ENCODE data around the gene LHPP.

Gene LHPP

DNA sequence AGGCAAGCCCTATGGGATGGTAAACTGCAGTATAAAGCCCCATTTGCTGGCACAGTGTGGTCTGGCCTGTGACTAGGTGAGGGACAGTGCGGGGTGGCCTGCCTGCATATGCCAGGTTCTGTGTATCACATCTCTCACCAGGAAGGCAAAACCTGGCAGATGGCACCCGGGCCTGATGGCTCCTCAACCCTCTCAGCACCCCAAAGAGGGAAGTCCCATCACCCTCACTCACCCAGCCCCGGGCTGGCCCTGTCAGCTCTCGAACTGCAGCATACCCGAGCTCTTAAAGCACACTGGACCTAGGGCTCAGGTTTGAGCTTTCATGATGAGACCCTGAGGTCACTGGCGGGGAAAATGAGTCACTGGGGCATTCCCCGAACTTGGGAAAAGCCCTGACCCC is 130.5 kb downstream of the LHPP start:
- no peak for DNase-seq

DNA sequence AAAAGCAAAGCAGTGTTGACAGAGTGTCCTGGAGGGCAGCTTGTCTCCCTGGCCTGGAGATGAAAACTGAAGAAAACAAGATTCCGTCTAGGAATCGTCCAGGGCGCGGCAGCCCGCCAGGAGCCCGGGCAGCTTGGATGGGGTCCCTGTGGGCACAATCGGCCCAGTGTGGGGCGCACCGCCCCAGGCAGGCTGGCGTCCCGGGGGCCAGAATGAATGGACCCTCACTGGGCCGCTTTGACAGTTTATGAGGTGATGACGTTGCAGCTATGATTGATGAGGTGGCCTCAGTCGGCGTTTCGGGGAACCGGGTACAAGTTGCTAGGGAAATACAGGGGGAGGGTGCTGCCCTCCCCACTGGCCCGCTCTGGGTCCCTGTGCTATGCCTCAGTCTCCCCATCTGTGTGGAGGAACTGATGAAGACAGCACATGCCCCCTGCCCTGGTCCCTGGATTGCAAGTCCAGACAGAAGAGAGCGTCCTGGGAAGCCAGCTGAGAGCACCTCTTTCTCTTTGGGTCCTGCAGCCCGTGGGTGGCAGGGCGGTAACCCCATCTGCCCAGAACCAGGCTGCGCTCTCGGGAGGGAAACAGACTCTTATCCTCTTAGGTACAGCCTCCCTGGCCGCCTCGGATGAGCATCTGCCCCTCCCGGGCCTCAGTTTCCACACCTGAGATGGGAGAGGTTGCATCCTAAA is 131.3 kb downstream of the LHPP start:
- DNase-seq: peak in 8 of 51 donors; percentile 9 to 48 (median 26)

DNA sequence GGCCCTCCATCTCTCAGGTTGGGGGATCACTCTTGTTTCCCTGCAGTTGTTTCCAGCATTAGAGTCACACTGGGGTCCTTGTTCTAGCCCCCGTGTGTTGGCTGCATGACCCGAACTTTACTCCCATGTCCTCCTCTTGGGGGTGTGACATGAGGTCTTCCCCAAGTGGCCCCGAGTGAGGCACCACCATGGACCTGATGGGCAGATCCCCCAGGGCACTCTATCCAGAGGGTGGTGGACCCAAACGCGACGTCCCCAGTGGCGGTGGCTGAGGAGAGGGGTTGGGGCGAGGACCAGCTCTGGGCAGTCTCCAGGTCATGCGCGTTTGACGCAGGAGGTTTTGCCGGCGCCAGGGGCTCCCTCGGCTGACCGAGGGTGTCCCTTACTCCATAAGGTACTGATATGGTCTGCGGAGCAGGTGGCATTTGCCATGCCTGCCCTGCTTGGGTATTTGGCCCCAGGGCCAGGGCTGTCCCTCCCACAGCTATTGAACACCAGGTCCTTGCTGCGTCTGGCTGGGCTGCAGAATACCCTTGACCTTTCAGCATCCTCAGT is 131.9 kb downstream of the LHPP start:
- DNase-seq: no peak

DNA sequence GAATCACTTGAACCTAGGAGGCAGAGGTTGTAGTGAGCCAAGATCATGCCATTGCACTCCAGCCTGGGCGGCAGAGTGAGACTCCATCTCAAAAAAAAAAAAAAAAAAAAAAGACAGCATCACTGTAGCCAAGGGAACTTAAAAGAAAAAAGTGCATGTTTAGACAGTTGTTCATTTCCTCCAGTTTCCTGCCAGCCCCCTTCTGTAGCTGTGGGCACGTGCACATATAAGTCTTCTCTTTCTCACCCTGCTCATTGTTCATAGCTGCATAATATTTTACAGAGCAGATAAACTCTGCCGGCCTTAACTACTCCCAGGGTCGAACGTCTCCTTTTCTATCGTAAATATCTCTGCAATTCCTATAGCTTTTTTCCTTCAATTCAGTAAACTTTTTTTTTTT is 132.6 kb downstream of the LHPP start:
- no peak for DNase-seq

DNA sequence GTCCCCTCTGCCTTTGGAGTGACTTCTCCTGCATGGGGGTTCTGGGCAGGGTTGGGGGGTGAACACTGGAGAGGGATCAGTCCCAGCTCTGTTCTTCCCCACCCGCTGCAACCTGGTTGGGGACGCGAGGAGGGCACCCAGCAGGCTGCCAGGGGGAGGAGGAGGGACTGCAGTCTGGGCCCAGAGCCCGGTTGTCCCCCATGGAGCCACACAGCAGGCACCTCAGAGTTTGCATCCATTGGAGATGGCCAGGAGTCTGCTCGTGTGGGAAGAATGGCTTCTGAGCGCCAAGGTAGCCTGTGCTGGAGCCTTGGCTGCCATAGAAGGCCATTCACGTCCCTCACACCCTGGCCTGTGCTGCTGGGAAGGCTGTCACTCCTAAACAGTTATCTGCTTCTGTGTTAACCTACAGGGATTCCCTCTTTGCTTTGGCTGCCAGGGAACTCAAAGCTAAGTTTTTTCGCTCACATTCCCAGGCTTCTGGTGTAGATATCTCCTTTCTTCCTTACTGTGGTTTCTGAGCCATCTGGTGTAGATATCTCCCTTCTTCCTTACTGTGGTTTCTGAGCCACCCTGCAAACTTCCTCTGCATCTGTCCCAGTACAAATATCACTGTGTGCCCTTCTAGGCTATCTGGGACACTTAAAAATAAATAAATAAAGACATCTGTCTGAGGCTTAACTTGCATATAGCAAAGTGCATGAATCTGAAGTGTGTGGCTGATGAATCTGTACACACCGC is 133.7 kb downstream of the LHPP start:
- no peak for DNase-seq

DNA sequence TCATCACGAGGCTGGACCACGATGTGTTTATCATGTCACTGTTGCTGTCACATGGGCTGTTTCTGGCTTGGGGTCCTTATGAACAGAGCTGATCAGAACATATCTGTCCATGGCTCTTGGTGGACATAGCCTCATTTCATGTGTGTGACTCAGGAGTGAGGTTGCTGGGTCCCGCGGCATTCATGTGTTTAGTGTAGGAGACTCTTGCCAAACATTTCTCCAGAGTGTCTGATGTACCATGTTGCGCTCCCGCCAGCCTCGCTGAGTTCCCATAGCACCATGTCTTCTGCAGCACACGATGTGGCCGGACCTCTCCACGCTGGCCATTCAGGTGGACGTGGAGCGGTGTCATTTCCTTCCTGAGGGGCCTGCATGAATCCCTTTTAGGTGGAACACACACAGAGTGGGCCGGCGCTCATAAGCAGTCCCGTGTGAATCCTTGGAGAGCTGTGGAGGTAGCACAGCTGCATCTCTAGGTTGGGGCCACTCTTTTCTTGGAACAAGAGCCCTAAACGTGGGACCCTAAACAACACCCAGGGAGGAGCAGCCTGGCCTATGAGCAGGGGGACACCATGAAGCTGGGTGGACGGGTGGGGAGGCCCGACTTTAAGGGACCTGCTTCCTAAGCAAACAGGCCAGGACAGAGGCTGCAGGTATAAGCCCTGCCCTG is 134.6 kb downstream of the LHPP start:
- no peak for DNase-seq

DNA sequence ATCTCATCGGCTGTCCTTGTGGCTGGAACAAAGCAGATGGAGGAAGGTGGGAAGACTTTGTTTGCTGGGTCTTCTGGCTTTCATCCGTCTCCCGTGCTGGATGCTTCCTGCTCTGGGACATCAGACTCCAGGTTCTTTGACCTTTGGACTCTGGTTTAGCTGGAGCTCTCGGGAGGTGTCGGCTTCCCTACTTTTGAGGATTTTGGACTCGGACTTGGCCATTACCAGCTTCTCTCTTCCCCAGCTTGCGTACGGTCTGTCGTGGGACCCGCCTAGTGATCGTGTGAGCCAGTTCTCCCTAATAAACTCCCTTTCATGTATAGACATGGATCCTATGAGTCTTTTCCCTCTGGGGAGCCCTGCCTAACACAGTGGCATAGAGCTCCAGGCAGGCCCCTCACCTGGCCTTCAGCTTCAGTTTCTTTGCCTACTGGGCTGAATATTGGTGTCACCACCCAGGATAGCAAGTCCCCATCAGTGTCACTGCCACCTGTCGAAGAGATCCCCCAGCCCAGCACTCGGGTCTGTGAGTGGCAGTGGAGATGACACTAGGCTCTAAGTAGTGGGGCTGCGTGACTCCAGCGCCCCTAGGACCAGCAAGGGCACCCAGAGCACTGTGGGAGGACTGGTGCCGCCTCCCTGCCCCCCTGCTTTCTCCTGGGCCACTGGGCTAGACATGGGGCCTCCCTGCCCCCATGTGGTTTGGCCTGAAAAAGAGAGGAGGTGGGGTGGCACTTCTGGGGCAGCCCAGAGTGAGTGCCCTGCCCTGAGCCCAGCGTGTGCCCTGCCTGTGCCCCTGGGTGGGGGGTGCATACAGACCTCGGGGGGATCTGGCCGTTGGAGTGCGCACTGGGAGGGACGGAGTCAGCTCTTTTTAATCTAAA is 135.6 kb downstream of the LHPP start:
- DNase-seq: no peak

DNA sequence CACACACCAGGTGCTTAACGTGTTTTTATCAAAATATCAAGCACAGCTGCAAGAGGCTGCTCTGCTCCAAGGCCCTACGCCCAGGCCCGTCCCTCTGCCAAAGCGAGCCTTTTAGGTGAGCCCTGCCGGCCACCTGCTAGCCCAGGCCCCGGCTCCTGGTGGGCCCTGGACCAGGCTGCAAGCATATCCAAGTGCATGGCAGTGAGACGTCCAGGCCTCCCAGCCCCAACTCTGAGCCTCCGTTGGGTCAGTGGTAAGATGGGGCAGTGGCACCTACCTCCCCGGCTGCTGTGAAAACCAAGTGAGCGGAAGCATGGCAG is 136.2 kb downstream of the LHPP start:
- no peak for DNase-seq

DNA sequence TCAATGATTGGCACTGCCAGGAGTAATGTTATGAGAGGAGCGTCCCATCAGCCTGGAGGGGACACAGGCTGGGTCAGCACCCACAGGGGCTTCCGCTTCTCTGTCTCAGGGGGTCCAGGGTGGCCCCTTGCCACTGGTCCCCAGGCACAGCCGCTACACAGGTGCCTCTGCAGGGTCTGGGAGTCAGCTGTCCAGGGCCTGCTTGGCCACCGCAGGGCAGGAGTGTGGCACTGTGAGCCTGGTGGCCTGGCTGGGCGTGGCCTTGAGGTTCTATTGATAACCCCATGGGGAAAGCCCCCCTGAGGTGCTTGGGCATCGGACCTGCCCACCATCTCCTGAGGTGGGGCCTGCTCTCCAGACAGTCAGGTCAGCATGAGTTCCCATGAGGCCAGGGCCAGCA is 136.6 kb downstream of the LHPP start:
- DNase-seq: no peak

DNA sequence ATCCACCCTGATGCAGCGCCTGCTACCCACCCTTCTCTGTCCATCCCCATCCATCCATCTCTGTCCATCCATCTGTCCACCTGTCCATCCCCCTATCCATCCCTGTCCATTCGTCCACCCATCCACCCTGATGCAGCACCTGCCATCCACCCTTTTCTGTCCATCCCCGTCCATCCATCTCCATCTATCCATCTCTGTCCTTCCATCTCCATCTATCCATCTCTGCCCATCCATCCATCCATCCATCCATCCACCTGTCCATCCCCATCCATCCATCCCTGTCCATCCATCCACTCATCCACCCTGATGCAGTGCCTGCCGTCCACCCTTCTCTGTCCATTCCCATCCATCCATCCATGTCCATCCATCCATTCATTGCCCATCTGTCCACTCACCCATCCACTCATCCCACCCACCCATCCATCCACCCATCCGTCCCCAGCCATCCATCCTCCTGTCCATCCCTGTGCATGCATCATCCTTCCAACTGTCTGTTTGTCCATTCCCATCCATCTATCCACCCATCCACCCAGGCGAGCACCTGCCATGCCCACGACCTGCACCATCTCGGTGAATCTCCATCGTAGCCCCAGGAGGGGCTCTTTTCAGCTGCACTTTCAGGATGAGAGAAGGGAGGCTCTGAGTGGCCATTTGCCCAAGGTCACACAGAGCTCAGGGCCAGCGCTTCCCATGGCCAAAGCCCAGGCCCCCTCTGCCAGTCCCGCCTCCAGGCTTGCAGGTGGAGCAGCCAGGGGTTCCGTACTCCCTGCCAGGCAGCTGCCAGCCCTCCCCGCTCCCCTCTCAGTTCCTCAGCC is 137.4 kb downstream of the LHPP start:
- no peak for DNase-seq

DNA sequence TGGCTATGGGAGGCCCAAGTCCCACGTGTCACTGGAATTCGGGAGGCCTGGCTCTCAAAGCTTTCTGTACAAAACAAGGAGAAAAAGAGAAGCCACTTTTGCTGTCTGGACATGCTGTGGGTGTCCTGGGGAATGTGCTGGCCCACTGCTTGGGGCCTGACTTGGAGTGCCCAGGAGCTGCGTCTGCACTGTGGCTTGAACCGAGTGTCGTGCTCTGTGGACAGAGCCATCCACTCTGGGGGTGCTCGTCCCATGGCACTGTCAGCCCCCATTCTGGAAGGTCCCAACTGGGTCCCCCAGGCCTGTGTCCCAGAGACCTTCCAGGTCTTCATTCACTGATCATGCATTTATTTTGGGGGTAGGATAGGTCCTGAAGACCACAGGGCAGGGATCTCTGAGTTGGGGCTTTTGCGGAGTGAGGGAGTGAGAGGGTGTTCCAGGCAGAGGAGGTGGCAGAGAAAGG is 138.0 kb downstream of the LHPP start:
- DNase-seq: no peak

DNA sequence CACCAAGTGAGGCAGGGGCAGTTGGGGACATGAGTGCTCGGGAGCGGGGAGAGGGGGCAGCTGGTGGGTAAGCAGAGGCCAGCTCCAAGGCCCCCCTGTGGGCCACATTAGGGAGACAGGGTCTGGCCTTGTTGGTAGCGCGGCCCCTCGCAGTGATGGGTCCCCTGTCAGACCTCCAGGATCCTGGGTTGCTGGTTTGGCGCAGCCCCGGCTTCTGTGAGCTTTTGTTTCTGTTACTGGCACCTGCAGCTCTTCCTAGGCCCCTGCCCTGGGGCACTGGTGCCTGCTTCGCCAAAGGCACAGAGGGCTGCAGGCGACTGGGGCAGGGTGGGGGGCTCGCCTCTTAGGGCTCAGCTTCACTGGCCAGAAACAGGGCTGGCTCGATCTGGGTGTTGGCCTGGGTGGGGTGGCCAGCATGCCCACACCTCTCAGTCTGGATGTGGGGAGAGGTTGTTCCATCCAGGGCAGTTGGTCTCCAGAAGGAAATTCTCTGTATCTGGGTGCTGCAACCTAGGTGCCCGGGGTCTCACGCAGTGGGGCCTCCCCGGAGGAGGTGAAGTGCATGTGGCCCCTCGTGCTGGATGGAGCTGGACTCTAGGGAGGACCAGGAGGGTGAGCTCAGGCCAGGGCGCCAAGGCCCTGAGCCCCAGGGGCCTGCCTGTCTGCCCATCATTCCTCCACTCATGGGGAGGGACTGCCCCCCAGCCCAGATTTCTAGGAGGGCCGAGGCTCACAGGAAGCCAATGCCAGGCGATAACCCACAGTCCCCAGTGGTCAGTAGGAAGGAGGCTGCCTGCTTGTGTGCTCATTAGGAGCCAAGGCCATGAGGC is 138.6 kb downstream of the LHPP start:
- DNase-seq: no peak

DNA sequence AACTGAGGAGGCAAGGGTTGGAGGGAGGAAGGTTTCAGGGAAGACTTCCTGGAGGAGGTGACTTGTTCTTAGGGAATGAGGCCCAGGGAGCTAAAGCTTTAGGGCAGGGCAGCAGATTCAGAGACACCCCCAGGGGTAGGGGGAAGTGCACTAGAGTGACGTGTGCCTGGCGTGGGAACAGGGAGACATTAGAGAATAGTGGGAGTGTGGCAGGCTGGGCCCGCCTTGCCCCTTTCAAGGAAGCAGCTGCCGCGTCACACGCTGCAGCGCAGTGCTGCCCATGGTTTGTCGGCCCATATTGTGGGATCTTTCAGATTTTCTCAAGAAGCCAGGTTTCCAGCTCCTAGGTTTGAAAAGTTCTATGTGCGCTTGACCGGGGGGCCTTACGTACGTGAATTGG is 139.4 kb downstream of the LHPP start:
- DNase-seq: no peak

DNA sequence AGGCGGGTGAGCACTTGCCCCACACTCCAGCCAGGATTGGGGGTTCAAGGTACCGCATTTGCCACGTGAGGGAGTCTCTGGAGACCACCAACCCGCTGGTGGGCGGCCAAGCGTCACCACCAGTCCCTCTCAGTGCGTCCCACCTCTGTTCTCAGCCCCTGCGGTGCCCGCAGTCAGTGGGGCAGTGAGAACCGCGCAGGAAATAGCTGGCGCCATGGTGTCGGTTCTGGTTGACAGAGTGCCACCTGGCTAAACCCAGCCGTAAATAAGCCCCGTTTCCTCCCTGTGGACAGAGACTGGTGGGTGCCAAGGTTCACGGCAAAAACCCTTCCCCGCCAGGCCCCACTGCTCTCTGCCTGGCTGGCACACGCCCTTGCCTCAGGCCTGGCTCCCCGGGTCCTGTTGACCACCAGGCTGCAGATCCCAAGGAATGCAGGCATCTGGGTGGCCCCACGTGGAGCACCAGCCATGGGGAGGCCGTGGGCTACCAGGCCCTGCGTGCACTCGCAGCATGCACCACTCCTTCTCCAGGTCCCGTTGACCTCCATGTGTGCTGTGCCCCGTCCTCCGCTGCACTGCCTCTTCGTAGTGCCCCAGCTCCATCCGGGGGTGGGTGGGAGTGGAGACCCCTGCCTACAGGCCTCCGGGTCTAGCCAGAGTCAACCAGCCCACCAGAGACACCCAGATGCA is 140.0 kb downstream of the LHPP start:
- DNase-seq: no peak

DNA sequence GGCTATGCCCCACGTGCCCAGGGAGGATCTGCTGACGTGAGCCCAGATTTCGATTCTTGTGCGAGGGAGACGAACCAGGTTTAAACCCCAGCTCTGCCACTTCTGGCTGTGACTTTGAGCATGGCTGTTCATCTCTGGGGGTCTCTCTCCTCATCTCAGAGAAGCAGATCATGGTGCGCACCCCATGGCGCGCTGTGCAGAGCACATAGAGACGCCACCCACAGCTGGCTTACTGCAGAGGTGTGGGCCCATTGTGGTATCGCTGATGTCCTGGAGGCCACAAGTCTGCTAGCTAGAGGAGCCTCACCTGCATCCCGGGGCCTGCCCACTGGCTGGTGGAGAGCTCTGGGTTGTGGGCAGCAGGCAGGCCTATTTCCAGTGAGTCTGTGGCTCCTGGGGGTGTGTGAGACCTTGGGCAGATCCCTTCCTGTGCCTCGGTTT is 140.5 kb downstream of the LHPP start:
- DNase-seq: no peak

DNA sequence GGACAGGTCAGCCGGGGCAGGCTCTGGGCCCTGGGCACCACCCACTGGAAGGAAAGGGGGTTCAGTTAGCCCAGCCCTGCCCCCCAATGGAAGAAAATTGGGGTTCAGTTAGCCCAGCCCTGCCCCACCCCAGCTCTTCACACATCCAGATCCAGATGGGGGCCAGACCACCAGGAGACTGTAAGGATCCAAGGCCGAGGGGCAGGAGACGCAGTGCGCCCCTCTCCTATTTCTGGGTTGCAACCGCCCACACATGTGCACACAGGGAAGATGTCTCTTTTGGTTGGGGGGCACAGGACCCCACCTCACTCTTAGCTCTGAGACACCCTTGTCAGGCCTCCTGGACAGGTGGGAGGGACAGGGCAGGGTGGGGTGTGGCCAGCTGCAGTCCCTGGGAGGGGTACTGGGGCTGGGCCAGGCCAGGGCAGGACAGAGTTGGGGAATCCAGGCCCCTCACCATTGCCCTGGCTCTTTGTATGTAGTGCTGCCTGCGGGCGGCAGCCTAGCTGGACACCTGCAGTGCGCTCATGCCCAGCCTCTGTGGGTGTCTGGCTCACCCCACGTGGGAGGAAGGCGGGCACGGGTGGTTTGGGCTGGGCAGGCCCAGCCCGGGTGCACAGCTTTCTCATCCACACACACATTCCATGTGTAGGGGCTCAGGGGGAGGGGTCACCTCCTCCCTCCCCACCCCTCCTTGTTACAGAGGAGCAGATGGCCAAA is 141.2 kb downstream of the LHPP start:
- DNase-seq: no peak

DNA sequence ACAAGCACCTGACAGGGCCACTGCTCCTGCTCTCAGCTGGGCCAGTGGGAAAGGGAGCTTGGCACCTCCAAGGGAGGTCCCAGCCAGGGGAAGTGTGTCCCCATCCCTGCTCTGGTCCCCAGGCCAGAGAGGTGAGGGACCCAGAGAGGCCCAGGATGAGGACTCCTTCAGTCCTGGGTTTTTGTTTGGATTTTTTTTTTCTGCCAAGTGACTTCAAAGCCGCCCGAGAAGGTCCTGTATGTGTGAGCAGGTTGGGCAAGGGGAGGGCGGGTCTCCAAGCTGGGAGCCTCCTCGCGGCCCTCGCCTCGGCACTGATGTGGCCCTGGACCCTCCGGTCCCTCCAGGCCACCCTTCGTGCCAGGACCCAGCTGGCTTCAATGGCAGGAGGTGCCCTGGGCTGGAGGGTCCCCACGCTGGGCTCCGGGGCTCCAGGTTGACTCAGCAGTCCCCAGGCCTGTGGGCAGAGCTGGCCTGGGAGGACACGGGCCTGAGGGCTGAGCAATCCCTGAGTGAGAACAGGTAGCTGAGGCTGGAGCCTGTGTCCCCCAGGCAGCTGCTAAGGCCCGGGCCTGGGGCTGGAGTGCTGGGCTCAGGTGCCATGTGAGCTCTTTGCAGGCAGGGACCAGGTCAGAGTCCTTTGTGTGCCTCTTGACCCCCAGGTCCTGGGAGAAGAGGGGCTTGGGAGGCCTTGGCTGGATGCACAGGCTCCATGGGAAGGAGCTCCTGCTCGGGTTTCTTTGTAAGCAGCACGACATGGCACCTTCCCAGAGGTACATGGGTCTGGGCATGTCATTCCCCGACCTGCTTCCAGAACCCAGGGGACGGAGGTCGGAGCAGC is 142.0 kb downstream of the LHPP start:
- DNase-seq: no peak

All from hypothalamus (tissue), 51 donors.